ENCODE data around the gene NTN5.
A peak's percentile ranks its signal among the peaks of the same experiment; 100 is the strongest.

Gene NTN5

DNA sequence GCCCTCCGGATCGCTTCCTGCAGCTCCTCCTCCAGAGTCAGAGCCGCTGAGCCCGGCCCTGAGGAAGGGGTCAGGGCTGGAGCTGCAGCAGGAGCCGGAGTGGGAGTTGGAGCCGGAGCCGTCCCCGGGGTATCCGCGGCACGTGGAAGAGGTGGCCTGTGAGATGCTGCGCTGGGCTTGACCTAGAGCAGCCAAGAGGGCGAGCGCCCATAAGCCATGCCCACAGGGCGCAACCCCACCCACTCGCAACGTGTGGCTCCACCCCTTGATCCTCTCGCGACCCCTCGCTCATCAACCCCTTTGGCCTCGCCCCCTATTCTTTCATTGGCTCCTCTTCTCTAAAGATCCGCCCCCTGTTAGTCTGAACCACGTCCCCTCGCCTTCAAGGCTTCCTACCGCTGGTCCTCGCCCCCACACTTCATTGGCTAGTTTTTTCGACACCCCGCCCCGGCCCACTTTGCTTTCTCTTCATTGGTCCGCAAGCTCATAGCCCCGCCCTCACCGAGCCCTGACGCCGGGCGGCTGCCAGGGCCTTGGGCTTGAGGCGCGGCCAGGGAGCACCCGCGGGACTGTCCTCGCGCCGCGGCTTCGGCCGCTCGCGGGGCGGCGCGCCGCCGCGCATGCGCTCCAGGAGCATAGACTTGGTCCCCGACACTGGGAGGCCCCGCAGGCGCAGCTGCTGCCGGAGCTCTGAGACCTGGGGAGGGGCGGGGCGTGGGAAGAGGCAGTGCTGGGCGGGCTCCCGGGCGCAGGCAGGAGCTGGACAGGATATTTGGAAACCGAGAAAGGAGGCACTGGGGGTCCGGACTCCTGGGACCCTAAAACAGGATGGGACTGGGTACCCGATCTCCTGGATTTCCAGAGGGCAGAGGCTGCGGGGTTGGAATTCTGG is 41.3 kb upstream of the NTN5 start:
- peak overlapping the region; percentile 77 for H3K4me3 ChIP-seq (ENCODE audit: low read depth, low read length)

DNA sequence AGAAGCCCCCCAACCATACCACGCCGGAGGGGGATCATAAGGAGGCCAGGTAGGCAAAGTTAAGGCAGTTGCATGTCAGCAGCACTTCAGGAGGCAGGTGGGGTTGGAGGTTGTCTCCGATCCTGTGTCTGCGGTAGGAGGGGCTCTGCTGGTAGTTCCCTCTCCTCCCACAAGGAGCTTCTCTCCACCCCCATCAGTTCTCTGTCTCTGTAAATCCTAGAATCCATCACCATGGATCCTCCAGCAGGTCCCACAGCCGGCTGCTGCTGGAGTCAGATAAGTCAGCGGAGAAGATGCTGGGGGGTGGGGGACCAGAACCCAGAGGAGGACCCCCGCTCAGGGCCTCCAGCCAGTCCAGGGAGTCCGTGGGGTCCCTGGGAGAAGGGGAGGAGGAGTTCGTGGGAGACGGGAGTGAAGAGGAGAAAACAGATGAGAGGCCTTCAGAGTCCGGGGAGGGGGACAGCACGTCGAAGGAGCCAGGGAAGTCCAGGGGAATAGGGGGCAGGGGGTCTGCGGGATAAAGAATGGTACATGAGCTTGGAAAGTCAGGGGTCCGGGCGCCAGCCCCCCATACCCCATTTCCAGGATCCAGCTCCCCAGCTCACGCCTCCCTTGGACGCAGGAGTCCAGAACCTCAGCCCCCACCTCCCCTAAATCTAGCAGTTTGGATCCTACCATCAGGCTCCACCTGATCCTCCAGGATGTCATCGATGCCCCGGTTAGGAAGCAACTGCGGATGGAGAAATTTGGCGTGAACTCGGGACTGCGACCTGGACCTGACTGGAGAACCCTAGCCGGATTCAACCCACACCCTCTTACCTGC is 40.4 kb upstream of the NTN5 start:
- Histone ChIP-seq H3K27ac (peak overlapping the region; percentile 22), H3K36me3 (replicated peaks) (no peaks in the 10 kb centered on the region), H3K27me3 (replicated peaks) (no peaks in the 10 kb centered on the region), H3K4me3 (ENCODE audit: low read depth, low read length) (peak overlapping the region; percentile 77)
- in situ Hi-C loops (cut with HindIII; ENCODE audit: low pct_ligation_motif_present, low sequenced_read_pairs): no loop called here
- DNase-seq: peak; percentile 24
- peak; percentile 59 for TF ChIP-seq CTCF (IDR thresholded peaks at IDR 0.05; ENCODE audit: low read depth, low read length, missing control alignments)

More for the DNA sequence above, 41.3 kb upstream of the NTN5 start:
- Histone ChIP-seq H3K27me3 (replicated peaks) (no peaks in the 10 kb centered on the region), H3K27ac (peak overlapping the region; percentile 39), H3K36me3 (replicated peaks) (no peaks in the 10 kb centered on the region)
- peak; percentile 99 for DNase-seq
- in situ Hi-C loops (cut with HindIII; ENCODE audit: low pct_ligation_motif_present, low sequenced_read_pairs): no loop called here
- TF ChIP-seq CTCF (IDR thresholded peaks at IDR 0.05; ENCODE audit: low read depth, low read length, missing control alignments): no peak

- in situ Hi-C loops (cut with HindIII; ENCODE audit: low pct_ligation_motif_present, low sequenced_read_pairs): no loop called here
- no peak for TF ChIP-seq CTCF (IDR thresholded peaks at IDR 0.05; ENCODE audit: low read depth, low read length, missing control alignments)
- H3K4me3 ChIP-seq (ENCODE audit: low read depth, low read length): no peak overlapping the region
- H3K36me3 ChIP-seq (replicated peaks): no peaks in the 10 kb centered on the region
- no peaks in the 10 kb centered on the region for H3K27me3 ChIP-seq (replicated peaks)
- H3K27ac ChIP-seq: no peak overlapping the region
- DNase-seq: no peak
Measured at GRCh38 chr19:48711106-48711662, 38.4 kb upstream of the NTN5 start.

DNA sequence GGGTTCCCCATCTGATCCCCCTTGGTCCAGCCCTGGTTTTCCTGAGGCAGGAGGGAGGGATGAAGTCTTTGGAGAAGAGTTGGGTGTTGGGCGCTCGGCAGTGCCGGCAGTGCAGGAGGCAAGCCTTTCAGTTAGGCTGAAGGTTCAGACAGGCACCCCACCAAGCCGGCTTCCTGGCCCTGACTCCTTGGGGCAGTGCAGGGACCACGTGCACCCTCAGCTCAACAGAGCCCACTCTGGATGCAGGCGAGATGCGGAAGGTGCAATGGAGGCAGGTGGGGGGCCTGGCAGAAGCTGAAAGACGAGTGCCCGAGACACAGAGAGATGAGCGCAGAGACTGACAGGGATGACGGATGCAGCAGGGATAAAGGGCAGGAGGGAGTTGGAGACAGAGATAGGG is 35.7 kb upstream of the NTN5 start:
- H3K36me3 ChIP-seq (replicated peaks): no peaks in the 10 kb centered on the region
- in situ Hi-C loops (cut with HindIII; ENCODE audit: low pct_ligation_motif_present, low sequenced_read_pairs): no loop called here
- no peak overlapping the region for H3K27ac ChIP-seq
- no peaks in the 10 kb centered on the region for H3K27me3 ChIP-seq (replicated peaks)
- TF ChIP-seq CTCF (IDR thresholded peaks at IDR 0.05; ENCODE audit: low read depth, low read length, missing control alignments): no peak
- DNase-seq: no peak
- no peak overlapping the region for H3K4me3 ChIP-seq (ENCODE audit: low read depth, low read length)

GRCh38 chr19:48705431-48705830 is 32.6 kb upstream of the NTN5 start:
- DNase-seq: no peak
- no peak overlapping the region for H3K27ac ChIP-seq
- no peaks in the 10 kb centered on the region for H3K27me3 ChIP-seq (replicated peaks)
- H3K4me3 ChIP-seq (ENCODE audit: low read depth, low read length): no peak overlapping the region
- no peak for TF ChIP-seq CTCF (IDR thresholded peaks at IDR 0.05; ENCODE audit: low read depth, low read length, missing control alignments)
- in situ Hi-C loops (cut with HindIII; ENCODE audit: low pct_ligation_motif_present, low sequenced_read_pairs): no loop called here
- H3K36me3 ChIP-seq (replicated peaks): no peaks in the 10 kb centered on the region
